Activated T-helper 1 cell treated with anti-CD3 and anti-CD28 coated beads, Interleukin-12 subunit alpha, Interleukin-12 subunit beta, Interleukin-2, Interleukin-4 antibody, amounts not matched to agents 30 ng/mL and 10 ng/mL and 1 ng/mL, durations not matched to agents 14 hours and 24 hours and 36 hours (primary cell): ENCODE results near the gene TAS2R13. TPM values are rescaled to one million over a fixed set of nuclear protein-coding genes. Genes with fewer than 3 reads are reported as not detected.

Source experiments
- total RNA-seq: library from RNA; stranded (reverse); gene quantifications from 2 replicates; pipeline ENCODE4 v1.2.3, GENCODE V29; 2022

Gene TAS2R13
- total RNA-seq, 1 donor from 2014 or later, result 0.96 TPM

Other genes starting within 250 kb of the TAS2R13 start
- 0.34 TPM in 1 of 2 replicates, not detected in the other for gene STYK1, start 235.5 kb downstream of the TAS2R13 start, total RNA-seq
- gene YBX3, start 186.2 kb downstream of the TAS2R13 start, total RNA-seq, result 198 and 207 TPM in 2 replicates
- gene TAS2R7, start 106.9 kb downstream of the TAS2R13 start, total RNA-seq, result not detected in 2 replicates
- gene TAS2R8, start 102.3 kb downstream of the TAS2R13 start, total RNA-seq, result not detected in 2 replicates
- gene TAS2R9, start 99.4 kb downstream of the TAS2R13 start, total RNA-seq, result not detected in 2 replicates
- gene TAS2R10, start 83.2 kb downstream of the TAS2R13 start, total RNA-seq, result not detected in 2 replicates
- gene PRR4, start 60.1 kb downstream of the TAS2R13 start, total RNA-seq, result 1.9 and 3.6 TPM in 2 replicates
- gene PRH1, start 25.3 kb downstream of the TAS2R13 start, total RNA-seq, result 18.4 and 19.6 TPM in 2 replicates
- gene PRH2, start 19.7 kb upstream of the TAS2R13 start, total RNA-seq, result not detected in 2 replicates
- 2.8 and 2.9 TPM in 2 replicates for gene TAS2R14, start 29.7 kb upstream of the TAS2R13 start, total RNA-seq
- gene TAS2R50, start 77.3 kb upstream of the TAS2R13 start, total RNA-seq, result 0.91 and 1.7 TPM in 2 replicates
- 2.1 TPM in 2 replicates for gene TAS2R20, start 88.7 kb upstream of the TAS2R13 start, total RNA-seq
- 3.6 and 4.3 TPM in 2 replicates for gene TAS2R19, start 113.1 kb upstream of the TAS2R13 start, total RNA-seq
- 4.1 and 4.5 TPM in 2 replicates for gene TAS2R31, start 121.8 kb upstream of the TAS2R13 start, total RNA-seq
- 1.9 and 2.0 TPM in 2 replicates for gene TAS2R46, start 152.7 kb upstream of the TAS2R13 start, total RNA-seq
- 0.76 and 2.0 TPM in 2 replicates for gene TAS2R43, start 182.8 kb upstream of the TAS2R13 start, total RNA-seq
- gene TAS2R30, start 225.1 kb upstream of the TAS2R13 start, total RNA-seq, result 3.8 and 4.5 TPM in 2 replicates